ENCODE measurements around the gene CFAP74.

- no peak for TF ChIP-seq POLR2AphosphoS5 (IDR thresholded peaks at IDR 0.05; ENCODE audit: low read depth, low read length)
- TF ChIP-seq POLR2A (IDR thresholded peaks at IDR 0.05; ENCODE audit: low read depth, low read length): no peak
Measured at GRCh38 chr1:1945782-1946393, 57.7 kb downstream of the CFAP74 start.

All from GM12892 (cell line).